HL-60 (cell line): ENCODE measurements around the gene LBX1.
A peak's percentile ranks its signal among the peaks of the same experiment; 100 is the strongest.

ENCODE experiments used
- DNase-seq, 2 experiments: peaks; one replicate each; pipeline ENCODE4 v3.0.0-alpha.2; 2010 to 2020; ENCODE audit warnings: low read depth in 1 of 2, low spot score in 1 of 2
- H3K27ac ChIP-seq: fragments of 250-450 bp; sonication (Bioruptor Pico); replicated peaks from 2 replicates; pipeline ENCODE4 v1.5.1; 2020; ENCODE audit warnings: mild to moderate bottlenecking, moderate library complexity
- H3K27me3 ChIP-seq: fragments of 250-450 bp; sonication (Bioruptor Pico); 2 replicates; pipeline ENCODE4 v1.5.1; 2021; ENCODE audit warnings: mild to moderate bottlenecking, moderate library complexity; ENCODE audit not compliant: insufficient read depth, poor library complexity, severe bottlenecking
- H3K4me3 ChIP-seq: replicated peaks from 2 replicates; pipeline ENCODE4 v1.5.1; 2011; ENCODE audit warnings: mild to moderate bottlenecking, control low read depth, low read length; ENCODE audit not compliant: insufficient read depth
- GABPA ChIP-seq: IDR thresholded peaks from 2 replicates; pipeline ENCODE4 v1.6.1; 2012; ENCODE audit warnings: low read depth
- POLR2AphosphoS5 ChIP-seq: IDR thresholded peaks from 2 replicates; pipeline ENCODE4 v1.6.1; 2012; ENCODE audit warnings: low read depth
- SPI1 ChIP-seq: IDR thresholded peaks from 2 replicates; pipeline ENCODE4 v1.6.1; 2012; ENCODE audit warnings: low read depth, mild to moderate bottlenecking, borderline replicate concordance
- TF ChIP-seq, protein P1 (sequence below): IDR thresholded peaks from one replicate; pipeline ENCODE4 v1.5.1; 2011; ENCODE audit warnings: low read length, control low read depth, inconsistent platforms; ENCODE audit not compliant: insufficient read depth
- TF ChIP-seq, protein P2 (sequence below): IDR thresholded peaks from 2 replicates; pipeline ENCODE4 v1.6.1; 2012; ENCODE audit warnings: low read depth; ENCODE audit not compliant: insufficient replicate concordance

LBX1 gene

DNA sequence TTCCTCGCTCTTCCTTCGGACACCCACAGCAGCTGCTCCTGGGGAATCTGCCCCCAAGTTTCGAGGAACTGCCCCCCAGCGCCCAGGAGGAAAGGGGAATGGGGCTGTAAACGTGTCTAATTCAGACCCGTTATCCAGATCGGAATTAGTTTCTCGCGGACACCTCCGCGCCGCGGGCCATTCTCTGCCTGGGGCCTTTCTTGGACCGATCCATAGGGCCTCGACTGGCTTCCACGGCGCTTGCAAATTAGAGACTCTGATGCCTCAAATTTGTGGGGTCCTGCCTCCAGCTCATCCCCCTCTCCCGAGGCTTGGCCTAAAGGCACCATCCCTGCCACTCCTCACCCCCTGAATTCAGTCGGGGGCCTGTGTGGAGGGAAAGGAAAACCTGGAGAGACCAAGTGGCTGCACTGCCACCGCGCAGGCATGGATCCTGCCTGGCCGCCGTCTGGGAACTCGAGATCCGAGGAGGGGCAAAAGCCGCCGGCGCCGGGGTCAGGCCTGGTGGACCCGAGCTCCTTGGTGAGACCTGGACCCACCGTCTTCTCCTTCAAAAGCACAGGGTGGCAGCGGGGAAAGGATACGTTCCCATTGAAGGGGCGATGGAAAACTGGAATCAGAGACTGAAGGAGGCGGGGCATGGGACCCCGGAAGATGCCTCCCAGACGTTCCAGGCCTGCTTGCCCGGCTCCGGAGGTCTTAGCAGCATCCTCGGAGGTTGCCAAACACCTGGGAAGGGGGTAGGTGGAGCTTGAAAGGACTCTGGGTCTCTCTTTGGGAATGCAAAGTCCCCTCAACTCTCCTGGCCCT is 13.7 kb downstream of the LBX1 start:
- no peak overlapping the region for H3K27ac ChIP-seq
- TF ChIP-seq, protein P1, sequence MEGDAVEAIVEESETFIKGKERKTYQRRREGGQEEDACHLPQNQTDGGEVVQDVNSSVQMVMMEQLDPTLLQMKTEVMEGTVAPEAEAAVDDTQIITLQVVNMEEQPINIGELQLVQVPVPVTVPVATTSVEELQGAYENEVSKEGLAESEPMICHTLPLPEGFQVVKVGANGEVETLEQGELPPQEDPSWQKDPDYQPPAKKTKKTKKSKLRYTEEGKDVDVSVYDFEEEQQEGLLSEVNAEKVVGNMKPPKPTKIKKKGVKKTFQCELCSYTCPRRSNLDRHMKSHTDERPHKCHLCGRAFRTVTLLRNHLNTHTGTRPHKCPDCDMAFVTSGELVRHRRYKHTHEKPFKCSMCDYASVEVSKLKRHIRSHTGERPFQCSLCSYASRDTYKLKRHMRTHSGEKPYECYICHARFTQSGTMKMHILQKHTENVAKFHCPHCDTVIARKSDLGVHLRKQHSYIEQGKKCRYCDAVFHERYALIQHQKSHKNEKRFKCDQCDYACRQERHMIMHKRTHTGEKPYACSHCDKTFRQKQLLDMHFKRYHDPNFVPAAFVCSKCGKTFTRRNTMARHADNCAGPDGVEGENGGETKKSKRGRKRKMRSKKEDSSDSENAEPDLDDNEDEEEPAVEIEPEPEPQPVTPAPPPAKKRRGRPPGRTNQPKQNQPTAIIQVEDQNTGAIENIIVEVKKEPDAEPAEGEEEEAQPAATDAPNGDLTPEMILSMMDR = no peak
- TF ChIP-seq, protein P2, sequence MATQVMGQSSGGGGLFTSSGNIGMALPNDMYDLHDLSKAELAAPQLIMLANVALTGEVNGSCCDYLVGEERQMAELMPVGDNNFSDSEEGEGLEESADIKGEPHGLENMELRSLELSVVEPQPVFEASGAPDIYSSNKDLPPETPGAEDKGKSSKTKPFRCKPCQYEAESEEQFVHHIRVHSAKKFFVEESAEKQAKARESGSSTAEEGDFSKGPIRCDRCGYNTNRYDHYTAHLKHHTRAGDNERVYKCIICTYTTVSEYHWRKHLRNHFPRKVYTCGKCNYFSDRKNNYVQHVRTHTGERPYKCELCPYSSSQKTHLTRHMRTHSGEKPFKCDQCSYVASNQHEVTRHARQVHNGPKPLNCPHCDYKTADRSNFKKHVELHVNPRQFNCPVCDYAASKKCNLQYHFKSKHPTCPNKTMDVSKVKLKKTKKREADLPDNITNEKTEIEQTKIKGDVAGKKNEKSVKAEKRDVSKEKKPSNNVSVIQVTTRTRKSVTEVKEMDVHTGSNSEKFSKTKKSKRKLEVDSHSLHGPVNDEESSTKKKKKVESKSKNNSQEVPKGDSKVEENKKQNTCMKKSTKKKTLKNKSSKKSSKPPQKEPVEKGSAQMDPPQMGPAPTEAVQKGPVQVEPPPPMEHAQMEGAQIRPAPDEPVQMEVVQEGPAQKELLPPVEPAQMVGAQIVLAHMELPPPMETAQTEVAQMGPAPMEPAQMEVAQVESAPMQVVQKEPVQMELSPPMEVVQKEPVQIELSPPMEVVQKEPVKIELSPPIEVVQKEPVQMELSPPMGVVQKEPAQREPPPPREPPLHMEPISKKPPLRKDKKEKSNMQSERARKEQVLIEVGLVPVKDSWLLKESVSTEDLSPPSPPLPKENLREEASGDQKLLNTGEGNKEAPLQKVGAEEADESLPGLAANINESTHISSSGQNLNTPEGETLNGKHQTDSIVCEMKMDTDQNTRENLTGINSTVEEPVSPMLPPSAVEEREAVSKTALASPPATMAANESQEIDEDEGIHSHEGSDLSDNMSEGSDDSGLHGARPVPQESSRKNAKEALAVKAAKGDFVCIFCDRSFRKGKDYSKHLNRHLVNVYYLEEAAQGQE = no peak
- TF ChIP-seq POLR2AphosphoS5 = no peak
- TF ChIP-seq GABPA = no peak
- TF ChIP-seq SPI1 = no peak
- peaks cover 65% of the 10 kb centered on the region for H3K27me3 ChIP-seq

GRCh38 chr10:101214446-101215396 is 14.5 kb downstream of the LBX1 start:
- peak; percentile 38 to 46 for DNase-seq
- Histone ChIP-seq H3K27me3 (peaks cover 57% of the 10 kb centered on the region), H3K27ac (no peak overlapping the region), H3K4me3 (no peak overlapping the region)
- TF ChIP-seq, protein P2 = no peak
- TF ChIP-seq POLR2AphosphoS5 = no peak
- TF ChIP-seq, protein P1 = peak; percentile 45

More for the DNA sequence above, 13.7 kb downstream of the LBX1 start:
- DNase-seq = no peak
- no peak overlapping the region for H3K4me3 ChIP-seq

DNA sequence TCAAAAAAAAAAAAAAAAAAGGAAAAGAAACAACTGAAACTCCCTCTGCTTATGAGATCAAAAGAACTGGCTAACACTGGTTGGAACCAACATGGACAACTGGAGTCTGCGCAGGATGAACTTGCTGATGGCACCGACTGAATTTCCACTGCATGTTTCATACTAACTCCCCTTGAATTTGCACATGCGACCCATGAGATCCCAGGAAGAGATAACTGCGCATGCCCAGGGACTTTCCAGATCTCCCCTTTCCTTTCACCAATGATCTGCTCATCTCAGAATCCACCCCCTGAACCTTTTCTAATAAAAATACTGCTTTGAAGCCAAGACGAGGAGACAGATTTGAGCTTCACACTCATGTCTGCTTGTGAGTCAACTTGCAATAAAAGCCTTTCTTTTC is 20.7 kb downstream of the LBX1 start:
- DNase-seq = no peak
- TF ChIP-seq GABPA (no peak), SPI1 (no peak), POLR2AphosphoS5 (no peak)
- TF ChIP-seq, protein P1 = no peak
- TF ChIP-seq, protein P2 = no peak
- Histone ChIP-seq H3K4me3 (no peak overlapping the region), H3K27me3 (peaks cover 9% of the 10 kb centered on the region), H3K27ac (no peak overlapping the region)
